GM21423 (cell line): ENCODE data around the gene MAML3.
A peak's percentile ranks its signal among the peaks of the same experiment; 100 is the strongest.

Experiments used
- ATAC-seq: cut with Tn5 transposase; IDR thresholded peaks from one replicate; pipeline ENCODE4 v1.9.1; 2021; ENCODE audit warnings: mild to moderate bottlenecking, moderate library complexity; ENCODE audit not compliant: unreplicated experiment

Gene MAML3

DNA sequence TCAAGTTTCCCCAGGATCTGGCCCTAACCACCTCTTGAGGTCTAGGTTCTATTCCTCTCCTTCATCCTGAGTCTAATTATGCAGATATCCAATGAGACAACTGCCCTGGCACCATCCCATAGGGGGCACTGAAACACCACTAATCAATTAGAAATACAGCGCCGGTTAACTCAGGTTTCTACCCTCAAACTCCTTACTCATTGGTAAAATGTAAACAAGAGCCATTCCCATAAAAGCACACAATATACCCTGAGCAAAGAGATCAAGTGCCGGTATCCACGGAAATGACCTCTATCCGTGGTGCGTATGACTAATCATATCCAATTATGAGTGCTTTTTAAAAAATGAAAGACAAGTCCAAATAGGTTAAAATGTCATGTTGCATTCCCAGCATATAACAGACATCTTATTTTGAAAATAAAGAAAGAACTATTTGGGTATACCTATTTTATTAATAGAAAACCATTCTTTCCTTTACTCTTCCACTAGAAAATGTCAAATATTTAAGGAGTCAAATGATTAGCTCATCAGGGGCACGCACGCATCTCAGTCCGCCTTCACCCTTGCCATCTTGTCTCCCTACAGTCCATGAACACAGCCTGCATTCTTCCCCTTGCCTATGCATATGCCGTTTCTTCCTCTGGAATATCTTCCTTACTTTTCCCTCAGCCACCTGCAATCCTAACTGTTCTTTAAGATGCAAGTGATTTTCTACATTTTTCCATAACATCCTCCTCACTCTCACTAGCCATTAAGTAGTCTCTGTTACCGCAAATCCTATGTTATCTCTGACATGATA lies 141.1 kb downstream of the MAML3 start:
- ATAC-seq = peak; percentile 81

- no peak for ATAC-seq
These were observed 148.3 kb downstream of the MAML3 start for GRCh38 chr4:140005699-140006098.

DNA sequence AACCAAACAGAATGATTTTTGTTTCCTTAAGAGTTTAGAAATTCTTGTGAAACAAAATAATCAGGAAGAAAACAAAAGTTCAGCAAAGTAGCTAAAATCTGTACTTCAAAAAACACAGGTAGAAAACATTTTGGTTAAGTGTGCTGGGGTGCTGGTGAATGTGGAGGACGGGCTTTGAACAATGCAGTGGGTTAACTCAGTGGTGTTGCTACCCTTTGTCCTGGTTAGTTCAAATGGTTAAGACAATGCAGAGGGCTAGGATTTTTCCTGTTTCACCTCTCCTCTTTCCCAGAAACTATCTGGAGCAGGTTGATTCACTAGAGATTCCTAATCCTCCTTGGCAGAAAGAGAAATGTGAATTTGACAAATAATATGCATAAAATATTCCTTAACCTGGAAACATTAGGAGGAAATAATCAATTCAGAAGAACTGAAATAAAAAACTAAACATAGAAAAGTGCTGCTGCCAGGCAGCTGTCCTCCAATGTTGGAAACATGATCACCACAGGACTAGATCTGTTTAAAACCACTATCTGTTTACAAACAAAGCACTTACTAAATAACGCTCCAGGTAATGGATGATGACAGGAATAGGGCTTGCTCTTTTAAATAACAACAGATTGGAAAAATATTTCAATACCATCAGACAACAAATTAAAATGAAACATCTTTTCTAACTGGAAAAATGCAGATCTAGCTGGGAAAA lies 148.9 kb downstream of the MAML3 start:
- no peak for ATAC-seq

- ATAC-seq = no peak
These were observed 149.5 kb downstream of the MAML3 start for GRCh38 chr4:140004549-140004895.

DNA sequence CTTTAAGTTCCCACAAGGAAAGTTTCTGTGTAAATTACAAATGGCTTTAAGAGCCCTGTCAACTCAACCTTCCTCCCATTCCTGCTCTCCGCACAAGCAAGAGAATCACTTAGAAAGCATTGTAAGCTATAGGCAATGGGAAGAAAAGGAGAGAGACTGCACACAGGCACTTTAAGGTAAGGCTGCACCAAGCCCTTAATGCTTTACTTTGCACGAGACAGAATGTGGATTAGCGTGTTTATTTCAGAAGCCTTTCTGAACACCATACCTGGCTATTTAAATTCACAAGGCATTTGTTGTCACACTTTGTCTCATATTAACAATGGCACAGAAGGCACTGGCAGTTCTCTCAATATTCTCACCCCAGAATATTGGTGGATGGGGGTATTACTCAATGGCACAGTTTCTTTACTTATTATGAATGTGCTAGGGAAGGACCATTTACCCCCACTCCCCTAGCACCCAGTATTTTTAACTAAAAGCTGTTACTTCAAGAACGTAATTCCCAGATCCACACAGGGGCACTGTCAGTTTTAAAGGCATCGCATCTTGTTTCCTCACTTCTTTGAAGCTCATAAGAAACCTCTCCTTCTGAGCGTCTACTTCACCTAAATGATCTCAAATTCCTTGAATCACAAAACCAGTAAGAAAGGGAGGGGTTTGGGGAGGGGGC lies 150.0 kb downstream of the MAML3 start:
- ATAC-seq = no peak

DNA sequence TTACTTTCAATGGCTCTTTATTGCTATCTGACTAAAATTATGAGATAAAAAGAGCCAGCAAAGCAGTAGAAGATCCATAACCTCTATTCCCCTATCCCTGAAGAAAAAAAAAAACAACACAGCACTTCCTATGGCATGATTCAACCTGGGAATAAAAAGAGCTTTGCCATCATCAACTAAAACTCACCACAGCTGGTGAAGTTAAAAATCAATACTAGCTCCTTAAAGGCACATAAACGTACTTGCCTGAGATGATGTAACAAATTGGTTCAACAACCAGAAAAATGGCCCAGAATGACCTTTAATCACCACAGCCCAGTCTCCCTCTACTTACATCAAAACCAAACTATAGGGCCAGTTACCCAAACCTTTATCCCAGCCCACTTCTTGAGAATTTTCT lies 153.8 kb downstream of the MAML3 start:
- no peak for ATAC-seq

DNA sequence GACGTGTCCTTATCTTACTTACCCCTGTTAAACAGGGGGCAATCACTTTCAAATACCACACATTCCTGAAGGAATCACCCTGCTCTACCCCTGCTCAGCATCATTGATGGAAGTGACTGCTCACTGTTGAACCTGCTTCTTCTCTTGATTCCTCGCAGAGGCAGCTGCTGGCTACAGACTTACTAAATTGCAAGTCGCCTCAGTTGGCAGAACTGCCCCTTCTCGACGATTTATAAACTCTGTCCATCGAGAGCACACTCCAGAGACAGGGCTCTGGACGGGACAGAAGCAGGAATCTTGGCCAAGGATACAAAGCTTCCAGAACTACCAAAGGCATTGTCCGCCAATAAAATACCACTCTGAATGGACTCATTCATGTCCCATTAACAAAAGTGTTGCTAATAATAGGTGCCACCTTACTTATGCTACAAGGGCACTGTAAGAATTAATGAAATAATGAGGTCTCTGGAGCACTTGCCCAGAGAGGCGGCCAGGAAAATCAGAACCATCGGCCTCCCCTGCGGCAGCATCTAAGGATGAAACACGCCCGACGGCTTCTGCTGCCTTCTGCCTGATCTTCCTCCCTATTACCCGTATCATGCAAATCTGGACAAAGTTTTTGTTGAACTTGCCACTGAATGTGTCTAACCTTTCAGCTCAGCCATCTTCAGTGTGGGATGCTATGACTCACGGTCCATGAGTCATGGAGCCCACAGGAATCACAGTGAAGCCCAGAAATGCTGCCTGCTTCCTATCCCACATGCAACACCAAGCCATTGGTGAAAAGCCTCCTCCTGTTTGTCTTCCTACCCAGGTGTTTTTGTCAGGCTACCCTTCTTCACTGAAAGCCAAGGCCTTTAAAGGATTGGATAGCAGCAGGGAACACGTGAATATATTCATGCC lies 164.9 kb downstream of the MAML3 start:
- no peak for ATAC-seq

- ATAC-seq = no peak
These were observed 166.5 kb downstream of the MAML3 start for GRCh38 chr4:139987502-139987850.

DNA sequence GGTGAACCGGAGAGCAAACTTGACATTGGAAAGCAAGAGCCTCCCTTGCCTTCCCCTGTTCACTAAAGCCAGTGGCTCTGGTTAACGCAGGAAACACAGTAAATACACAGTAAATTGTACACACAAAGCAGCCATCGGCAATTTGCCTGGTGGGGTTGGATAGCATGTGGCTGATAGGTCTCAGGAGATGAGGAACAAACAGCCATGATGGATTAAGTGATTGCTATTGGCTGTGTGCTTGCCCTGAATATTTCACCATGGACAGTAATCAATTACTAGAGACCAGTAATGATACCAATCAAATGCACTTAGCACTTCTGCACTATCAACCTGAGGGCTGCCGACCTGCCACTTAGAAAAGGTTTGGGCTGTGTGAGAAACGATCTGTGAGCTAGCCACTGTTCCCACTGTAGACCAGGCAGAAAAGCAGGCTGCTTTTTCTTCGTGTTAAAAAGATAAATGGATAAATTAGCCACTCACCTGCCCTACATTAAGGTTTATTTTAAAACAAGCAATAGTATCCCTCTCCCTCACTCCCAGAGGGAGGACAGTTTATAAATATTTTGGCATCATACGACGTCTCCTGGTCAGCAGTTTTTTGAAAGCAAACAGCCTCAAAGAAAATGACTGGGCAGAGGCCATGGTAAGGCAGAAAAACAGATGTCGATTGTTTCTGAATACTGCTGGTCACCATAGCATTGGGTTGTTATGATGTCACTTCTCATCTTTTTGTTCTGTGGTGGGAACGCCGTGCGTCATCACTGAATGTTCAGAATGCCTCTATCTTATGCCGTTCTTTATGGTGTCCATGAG lies 167.1 kb downstream of the MAML3 start:
- ATAC-seq = no peak

- ATAC-seq = no peak
These were observed 167.9 kb downstream of the MAML3 start for GRCh38 chr4:139986106-139986505.

GRCh38 chr4:139985401-139985800 lies 168.6 kb downstream of the MAML3 start:
- no peak for ATAC-seq

DNA sequence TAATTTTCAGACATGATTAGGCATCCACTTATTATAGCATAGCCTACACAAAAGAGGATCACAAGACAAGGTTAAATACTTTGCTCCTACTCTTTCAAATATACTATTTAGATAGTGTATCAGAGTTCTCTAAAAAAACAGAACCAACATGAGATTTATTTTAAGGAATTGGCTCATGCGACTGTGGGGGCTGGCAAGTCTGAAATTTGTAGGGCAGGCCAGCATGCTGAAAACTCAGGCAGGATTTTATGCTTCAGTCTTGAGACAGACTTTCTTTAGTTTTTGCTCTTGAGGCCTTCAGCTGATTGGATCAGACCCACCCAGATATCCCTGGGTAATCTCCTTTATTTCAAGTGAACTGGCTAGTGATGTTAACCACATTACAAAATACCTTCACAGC lies 169.5 kb downstream of the MAML3 start:
- ATAC-seq = no peak

- peak; percentile 92 for ATAC-seq
These were observed 175.3 kb downstream of the MAML3 start for GRCh38 chr4:139978692-139979091.

DNA sequence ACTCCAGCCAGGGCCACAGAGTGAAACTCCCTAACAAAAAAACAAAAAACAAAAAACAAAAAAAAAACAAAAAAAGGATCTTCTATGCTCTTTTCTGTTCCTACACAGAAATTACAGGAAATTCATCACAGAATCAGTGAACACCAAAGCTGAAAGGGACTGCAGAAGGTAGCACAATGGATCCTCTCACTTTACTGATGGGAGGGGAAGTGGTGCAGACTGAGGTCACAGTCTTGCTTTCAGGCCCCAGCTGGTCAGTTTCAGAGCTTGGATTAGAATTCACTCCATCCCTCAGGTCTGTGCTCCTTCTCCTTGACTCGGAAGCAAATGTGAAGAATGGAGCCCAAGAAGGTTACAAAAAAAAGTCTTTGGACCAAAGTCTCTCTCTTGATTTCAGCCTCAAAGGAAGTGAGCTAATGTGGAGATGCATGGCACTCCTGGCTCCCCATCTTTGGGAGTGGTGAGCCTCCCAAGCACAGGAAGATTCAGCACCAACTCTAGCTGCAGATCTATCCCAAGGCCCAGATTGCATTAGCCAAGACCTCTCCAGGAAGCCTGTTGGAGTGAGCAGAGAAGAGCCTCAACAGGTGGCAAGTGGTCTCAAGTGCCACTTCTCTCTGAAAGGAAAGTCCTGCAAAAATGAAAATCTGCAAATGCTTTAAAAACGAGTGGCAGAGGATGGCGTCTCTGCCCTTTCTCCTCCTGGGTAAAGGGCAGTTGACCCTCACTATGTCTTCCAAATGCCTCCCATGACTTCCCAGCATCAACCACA lies 176.0 kb downstream of the MAML3 start:
- ATAC-seq = peak; percentile 59

DNA sequence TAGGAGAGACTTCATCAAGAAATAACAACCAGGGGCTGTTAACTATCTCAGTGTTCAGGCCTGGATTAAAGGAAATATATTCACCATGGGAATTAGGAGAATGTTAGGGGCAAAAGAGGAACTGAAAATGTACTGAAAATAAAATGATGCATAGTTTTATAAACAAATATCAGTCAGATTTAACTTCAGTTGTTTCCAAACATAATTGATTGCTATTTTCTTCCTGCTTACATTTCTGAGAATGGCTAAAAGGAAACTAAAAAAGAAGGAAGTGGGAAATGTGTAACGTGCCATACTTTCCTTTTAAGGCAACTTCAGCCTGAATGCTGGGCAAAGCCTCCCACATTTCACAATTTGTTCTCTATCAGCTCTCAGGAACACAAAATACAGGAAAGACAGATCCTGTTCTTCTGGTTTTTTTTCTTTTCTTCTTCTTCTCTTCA lies 178.1 kb downstream of the MAML3 start:
- no peak for ATAC-seq

DNA sequence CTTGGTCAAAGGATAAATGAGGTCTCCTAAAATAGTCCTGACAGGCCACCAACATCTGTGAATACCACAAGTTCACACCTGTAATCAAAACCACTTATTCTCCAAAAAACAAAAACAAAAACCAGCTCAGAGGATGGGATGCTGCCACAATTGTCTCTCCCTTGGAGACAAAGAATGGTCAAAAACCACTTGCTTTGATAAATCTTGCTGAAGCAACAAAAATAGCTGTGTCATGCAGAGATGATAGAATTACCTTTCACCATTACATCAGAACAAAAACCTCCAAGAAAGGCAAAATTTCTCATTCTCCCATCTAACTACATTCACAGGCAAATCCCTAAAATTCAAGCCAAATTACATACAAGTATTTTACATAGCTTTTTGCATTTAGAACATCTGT lies 180.4 kb downstream of the MAML3 start:
- no peak for ATAC-seq

- ATAC-seq = no peak
These were observed 181.0 kb downstream of the MAML3 start for GRCh38 chr4:139973015-139973414.

GRCh38 chr4:139972305-139972704 lies 181.7 kb downstream of the MAML3 start:
- ATAC-seq = no peak

- no peak for ATAC-seq
These were observed 182.9 kb downstream of the MAML3 start for GRCh38 chr4:139971111-139971510.
